ENCODE data around the gene VEGFC. TPM values are rescaled to one million over a fixed set of nuclear protein-coding genes. Genes with fewer than 3 reads are reported as not detected.

The VEGFC gene
- total RNA-seq, 1 donor from 2014 or later = 5.0 TPM

- no peaks in the 10 kb centered on the region for H3K36me3 ChIP-seq (ENCODE audit: control insufficient read depth, insufficient read depth, low read length)
- H3K27me3 ChIP-seq (ENCODE audit: control insufficient read depth, insufficient read depth, low read length) = no peaks in the 10 kb centered on the region
- no peak for DNase-seq (ENCODE audit: low read depth)
Observed at GRCh38 chr4:176795441-176795840, 2.7 kb upstream of the VEGFC start.

DNA sequence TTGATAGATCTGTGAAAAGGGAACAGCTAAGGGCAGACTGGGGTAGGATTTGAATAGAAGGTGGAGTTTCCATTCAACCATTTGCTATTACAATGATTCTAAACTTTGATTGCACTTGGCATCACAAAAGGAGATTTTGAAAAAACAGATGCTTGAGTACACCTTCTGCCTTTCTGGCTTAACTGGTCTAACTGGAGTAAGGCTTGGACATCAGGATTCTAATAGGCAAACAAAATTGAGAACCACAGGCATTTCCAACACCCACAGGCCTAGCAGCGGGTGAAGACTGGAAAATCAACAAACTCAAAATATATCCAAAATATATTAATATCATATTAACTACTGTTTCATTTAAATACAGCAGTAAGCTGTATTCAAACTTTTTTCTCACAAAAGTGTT is 1.9 kb upstream of the VEGFC start:
- TF ChIP-seq, protein P1, sequence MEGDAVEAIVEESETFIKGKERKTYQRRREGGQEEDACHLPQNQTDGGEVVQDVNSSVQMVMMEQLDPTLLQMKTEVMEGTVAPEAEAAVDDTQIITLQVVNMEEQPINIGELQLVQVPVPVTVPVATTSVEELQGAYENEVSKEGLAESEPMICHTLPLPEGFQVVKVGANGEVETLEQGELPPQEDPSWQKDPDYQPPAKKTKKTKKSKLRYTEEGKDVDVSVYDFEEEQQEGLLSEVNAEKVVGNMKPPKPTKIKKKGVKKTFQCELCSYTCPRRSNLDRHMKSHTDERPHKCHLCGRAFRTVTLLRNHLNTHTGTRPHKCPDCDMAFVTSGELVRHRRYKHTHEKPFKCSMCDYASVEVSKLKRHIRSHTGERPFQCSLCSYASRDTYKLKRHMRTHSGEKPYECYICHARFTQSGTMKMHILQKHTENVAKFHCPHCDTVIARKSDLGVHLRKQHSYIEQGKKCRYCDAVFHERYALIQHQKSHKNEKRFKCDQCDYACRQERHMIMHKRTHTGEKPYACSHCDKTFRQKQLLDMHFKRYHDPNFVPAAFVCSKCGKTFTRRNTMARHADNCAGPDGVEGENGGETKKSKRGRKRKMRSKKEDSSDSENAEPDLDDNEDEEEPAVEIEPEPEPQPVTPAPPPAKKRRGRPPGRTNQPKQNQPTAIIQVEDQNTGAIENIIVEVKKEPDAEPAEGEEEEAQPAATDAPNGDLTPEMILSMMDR (IDR thresholded peaks at IDR 0.05; ENCODE audit: insufficient read depth, low read length, poor library complexity, severe bottlenecking) = no peak
- Histone ChIP-seq H3K36me3 (ENCODE audit: control insufficient read depth, insufficient read depth, low read length) (no peaks in the 10 kb centered on the region), H3K27me3 (ENCODE audit: control insufficient read depth, insufficient read depth, low read length) (no peaks in the 10 kb centered on the region), H3K4me3 (ENCODE audit: low read depth, low read length) (no peak overlapping the region)
- DNase-seq (ENCODE audit: low read depth) = no peak

More at GRCh38 chr4:176795441-176795840, 2.7 kb upstream of the VEGFC start:
- TF ChIP-seq, protein P1 (IDR thresholded peaks at IDR 0.05; ENCODE audit: insufficient read depth, low read length, poor library complexity, severe bottlenecking) = no peak
- H3K4me3 ChIP-seq (ENCODE audit: low read depth, low read length) = no peak overlapping the region

GRCh38 chr4:176794151-176794550 is 1.4 kb upstream of the VEGFC start:
- Histone ChIP-seq H3K36me3 (ENCODE audit: control insufficient read depth, insufficient read depth, low read length) (no peaks in the 10 kb centered on the region), H3K4me3 (ENCODE audit: low read depth, low read length) (no peak overlapping the region), H3K27me3 (ENCODE audit: control insufficient read depth, insufficient read depth, low read length) (no peaks in the 10 kb centered on the region)
- TF ChIP-seq, protein P1 (IDR thresholded peaks at IDR 0.05; ENCODE audit: insufficient read depth, low read length, poor library complexity, severe bottlenecking) = no peak
- no peak for DNase-seq (ENCODE audit: low read depth)

DNA sequence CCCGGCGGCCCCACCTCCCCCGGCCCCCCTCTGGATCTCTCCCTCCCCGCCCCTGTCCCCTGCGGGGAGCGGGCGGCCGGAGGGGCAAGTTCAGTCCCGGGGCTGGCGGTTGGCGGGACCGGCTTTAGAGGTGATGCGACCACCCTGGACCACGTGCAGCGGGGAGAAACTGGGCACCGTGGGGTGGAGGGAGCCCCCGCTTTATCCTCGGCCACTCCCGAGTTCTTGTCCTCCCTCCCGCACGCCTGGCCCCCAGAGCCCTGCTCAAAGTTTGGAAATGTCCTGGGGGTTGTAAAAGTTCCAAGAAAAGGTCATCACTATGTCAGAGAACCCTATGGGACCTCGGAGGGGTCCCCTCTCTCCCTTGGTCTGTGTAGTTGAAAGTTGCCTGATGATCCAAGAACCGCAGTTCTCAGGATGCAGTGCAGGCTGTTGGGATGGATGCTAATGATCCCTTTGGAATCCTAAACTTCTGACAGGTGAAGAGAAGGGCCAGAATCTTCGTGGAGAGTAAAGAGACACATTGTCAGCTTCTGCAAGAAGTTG is 411 bp upstream of the VEGFC start:
- TF ChIP-seq, protein P1 (IDR thresholded peaks at IDR 0.05; ENCODE audit: insufficient read depth, low read length, poor library complexity, severe bottlenecking) = no peak
- Histone ChIP-seq H3K4me3 (ENCODE audit: low read depth, low read length) (peak overlapping the region; percentile 43), H3K36me3 (ENCODE audit: control insufficient read depth, insufficient read depth, low read length) (no peaks in the 10 kb centered on the region), H3K27me3 (ENCODE audit: control insufficient read depth, insufficient read depth, low read length) (no peaks in the 10 kb centered on the region)
- DNase-seq (ENCODE audit: low read depth) = no peak

- no peaks in the 10 kb centered on the region for H3K27me3 ChIP-seq (ENCODE audit: control insufficient read depth, insufficient read depth, low read length)
- no peak for DNase-seq (ENCODE audit: low read depth)
- no peaks in the 10 kb centered on the region for H3K36me3 ChIP-seq (ENCODE audit: control insufficient read depth, insufficient read depth, low read length)
- peak overlapping the region; percentile 81 for H3K4me3 ChIP-seq (ENCODE audit: low read depth, low read length)
- TF ChIP-seq, protein P1 (IDR thresholded peaks at IDR 0.05; ENCODE audit: insufficient read depth, low read length, poor library complexity, severe bottlenecking) = no peak
Observed at GRCh38 chr4:176791591-176792325, 964 bp downstream of the VEGFC start.

Data from kidney epithelial cell (primary cell).